HG03039 (cell line): ENCODE results near the gene NUP54.

Source experiments
- ATAC-seq: cut with Tn5 transposase; IDR thresholded peaks from one replicate; pipeline ENCODE4 v1.9.1; 2021; ENCODE audit warnings: mild to moderate bottlenecking, moderate library complexity; ENCODE audit not compliant: unreplicated experiment

The NUP54 gene, protein sequence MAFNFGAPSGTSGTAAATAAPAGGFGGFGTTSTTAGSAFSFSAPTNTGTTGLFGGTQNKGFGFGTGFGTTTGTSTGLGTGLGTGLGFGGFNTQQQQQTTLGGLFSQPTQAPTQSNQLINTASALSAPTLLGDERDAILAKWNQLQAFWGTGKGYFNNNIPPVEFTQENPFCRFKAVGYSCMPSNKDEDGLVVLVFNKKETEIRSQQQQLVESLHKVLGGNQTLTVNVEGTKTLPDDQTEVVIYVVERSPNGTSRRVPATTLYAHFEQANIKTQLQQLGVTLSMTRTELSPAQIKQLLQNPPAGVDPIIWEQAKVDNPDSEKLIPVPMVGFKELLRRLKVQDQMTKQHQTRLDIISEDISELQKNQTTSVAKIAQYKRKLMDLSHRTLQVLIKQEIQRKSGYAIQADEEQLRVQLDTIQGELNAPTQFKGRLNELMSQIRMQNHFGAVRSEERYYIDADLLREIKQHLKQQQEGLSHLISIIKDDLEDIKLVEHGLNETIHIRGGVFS

DNA sequence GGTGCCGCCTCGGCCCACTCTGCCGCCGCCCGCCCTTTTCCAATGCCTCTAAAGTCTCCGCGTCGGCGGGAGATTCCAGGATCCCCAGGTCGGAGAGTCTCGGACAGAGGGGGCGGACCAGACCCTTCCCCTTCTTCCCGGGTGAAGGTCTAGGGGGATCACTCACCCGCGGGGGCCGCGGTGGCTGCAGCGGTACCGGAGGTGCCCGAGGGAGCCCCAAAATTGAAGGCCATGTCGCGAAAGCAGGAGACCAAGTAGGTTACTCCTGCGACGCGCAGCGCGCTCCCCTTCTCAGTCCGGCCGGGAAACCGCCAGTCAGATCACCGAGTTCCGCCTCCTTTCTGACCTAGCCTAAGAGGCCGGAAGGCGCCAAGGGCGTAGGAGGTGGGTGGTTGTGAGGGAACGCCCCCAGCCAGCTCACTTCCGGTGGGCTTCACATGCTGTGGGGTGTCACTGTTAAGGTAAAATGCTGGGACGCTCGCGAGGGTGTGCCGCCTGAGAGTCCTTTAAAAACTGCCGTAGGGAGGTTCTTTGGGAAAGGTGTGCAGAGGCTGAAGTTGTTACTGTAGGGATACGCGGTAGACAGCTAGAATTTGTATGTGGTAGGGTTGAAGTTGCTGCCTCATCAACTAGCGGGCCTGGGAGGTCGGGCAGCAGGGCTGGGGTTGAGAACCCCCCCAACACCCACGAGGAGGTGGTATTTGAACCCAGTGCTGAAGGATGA lies at the start of gene NUP54:
Gene NUP54, minus strand, starts transcription at position 256 of the 724 bp plus-strand sequence. Its CDS starts 23 bp downstream, at position 233.
- peak; percentile 99 for ATAC-seq

DNA sequence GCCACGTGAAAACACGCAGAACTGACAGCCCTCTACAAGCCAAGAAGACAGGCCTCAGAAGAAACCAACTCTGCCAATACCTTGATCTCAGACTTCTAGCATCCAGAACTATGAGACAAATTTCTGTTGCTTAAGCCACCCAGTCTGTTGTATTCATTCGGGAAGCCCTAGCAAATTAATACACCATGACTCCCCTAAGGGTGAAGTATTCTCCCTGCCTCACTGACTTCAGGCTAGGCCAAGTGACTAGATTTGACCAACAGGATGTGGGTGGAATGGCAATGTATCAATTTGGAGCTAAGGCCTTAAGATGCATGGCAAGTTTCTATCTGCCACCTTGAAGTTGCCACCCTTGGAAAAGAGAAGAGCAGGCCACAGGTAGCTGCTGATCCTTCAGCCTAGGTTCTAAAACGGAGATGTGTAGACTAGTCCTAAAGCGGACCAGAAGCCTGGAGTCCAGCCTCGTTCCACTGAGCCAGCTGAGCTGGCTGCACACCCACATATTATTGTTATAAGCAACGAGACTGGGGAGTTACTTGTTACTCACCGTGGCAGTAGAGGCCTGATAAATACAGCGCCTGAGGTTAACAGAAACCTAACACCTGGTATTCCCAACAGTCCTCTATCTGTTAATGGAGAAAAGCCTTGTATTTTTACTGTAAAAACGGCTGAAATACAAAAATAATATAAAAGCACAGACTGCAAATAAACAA lies 49.0 kb upstream of the NUP54 start:
- no peak for ATAC-seq

DNA sequence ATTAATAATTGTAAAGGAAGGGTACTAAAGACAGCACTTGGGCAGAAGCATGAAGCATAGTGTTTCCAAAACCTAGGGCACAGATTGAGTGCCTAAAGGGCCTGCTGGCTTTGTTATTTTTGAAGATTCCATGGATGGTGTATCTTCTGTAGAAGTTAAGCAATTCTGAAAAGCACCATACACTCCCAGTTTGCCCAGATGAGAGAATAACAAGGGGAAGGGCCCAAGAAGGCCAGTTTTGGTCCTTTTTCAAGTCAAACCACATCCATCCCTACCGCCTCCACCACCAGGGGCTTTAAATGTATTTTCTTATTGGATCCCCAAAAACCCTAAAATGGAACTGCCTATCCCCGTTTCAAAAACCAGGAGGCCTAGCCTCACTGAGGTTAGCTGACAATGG lies 48.2 kb upstream of the NUP54 start:
- ATAC-seq: no peak

DNA sequence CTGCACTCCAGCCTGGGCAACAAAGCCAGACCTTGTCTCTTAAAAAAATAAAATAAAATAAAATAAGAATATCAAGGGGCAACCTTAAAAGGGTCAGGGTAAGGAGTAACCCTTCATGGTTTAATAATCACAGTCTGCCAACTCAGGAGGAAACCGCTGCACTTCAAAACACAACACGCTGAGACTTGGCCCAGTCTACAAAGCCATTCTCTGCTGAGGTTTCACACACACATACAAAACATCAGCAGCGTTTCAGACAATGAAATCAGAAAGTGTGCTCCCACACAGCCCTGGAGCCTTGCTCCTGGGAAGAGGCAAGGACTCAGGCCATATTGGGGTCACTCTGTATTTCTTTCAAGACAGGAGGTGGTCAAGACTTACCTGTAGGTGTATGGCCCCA lies 47.1 kb upstream of the NUP54 start:
- ATAC-seq: no peak

DNA sequence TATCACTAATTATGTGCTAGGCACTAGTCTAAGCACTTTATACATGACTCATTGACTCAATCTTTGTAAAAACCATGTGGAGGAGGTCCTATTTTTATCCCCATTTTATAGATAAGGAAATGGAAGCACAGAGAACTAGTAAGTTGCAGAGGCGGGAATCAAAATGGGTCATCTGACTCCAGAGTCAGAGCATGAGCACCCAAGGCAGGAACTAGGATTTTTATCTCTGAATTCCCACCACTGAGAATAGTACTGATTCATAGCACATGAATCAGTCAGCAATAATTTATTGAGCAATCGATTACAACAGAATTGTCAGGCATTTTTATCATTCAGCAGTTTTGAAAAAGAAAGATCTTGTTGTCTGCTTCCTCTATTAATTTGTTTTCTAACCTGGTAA lies 46.1 kb upstream of the NUP54 start:
- no peak for ATAC-seq

DNA sequence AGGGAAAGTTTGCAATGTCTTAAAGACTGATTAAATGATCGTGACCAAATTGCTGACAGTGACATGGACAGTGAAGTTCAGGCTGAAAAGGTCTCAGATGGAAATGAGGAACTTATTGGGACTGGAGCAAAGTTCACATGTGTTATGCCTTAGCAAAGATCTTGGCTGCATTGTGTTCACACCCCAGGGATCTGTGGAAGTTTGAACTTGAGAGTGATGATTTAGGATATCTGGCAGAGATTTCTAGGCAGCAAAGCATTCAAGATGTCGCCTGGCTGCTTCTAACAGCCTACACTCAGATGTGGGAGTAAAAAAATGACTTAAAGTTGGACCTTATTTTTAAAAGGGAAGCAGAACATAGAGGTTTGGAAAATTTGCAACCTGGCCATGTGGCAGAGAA lies 44.0 kb upstream of the NUP54 start:
- no peak for ATAC-seq

DNA sequence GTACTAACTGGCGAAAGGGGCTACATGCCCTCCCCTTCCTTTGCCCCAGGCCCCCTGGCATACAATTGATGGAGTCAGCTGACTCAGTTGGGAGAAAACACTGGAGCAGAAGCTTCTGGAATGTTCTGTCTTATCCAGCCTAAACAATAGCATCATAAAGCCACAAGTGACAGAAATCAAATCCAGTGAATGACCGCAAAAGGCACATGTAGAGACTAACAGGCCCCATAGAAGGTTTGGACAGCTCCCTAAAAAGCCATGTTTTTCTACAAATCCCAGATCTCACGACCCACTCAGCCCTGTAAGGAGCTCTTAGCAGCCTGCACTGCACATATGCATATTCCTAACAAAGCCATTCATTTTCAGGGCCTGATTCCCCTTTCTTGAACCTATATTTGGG lies 40.4 kb upstream of the NUP54 start:
- ATAC-seq: no peak

DNA sequence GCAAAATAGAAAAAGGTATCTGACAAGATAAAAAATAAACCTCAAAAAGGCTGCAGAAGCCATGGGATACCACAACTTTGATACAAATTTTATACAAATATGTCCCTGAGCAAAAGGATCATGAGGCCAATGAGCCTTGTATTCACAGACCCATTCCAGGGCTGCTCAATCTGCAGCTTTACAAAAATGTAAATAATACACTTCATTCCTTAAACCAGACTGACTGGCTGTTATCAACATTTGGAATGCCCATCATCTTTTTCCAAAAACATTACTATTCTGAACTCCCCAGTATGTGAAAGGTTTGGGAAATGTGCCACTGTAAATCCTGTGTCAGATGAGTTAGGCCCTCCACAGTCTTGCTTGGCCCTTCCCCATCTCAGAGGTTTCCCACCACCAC lies 40.0 kb upstream of the NUP54 start:
- no peak for ATAC-seq

DNA sequence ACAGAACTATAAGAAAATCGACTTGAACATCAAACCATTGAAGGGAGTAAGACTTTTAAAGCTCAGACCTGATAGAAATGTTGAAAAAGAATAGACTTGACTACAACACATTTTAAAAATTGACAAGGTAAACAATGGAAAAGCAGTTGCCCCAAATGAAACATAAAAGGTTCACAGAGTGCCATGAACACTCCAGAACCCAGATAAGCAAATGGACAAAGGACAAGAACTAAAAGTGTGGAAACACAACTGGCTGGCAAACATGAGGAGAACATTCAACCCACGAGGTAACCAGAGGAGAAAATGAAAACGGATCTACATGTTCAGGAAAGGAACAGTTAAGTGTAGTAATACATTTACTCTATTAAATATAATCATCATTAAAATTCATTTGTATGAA lies 39.0 kb upstream of the NUP54 start:
- ATAC-seq: no peak

DNA sequence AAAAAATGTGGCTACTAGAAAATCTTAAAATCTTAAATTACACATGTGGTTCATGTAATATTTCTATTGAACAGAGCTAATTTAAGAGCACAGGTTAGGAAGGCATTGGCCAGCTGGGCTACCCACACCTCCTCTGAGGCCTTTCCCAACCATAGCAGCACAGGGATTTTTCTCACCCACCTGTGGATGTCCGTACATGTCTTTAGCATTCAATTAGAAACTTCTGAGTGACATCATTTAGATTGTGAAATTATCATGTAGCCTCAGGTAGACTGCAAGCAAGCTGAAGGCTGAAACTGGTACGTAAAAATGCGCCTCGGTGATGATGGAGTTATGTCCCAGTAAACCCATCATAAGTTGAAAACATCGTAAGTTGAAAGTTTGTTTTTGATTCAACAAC lies 34.3 kb upstream of the NUP54 start:
- no peak for ATAC-seq

DNA sequence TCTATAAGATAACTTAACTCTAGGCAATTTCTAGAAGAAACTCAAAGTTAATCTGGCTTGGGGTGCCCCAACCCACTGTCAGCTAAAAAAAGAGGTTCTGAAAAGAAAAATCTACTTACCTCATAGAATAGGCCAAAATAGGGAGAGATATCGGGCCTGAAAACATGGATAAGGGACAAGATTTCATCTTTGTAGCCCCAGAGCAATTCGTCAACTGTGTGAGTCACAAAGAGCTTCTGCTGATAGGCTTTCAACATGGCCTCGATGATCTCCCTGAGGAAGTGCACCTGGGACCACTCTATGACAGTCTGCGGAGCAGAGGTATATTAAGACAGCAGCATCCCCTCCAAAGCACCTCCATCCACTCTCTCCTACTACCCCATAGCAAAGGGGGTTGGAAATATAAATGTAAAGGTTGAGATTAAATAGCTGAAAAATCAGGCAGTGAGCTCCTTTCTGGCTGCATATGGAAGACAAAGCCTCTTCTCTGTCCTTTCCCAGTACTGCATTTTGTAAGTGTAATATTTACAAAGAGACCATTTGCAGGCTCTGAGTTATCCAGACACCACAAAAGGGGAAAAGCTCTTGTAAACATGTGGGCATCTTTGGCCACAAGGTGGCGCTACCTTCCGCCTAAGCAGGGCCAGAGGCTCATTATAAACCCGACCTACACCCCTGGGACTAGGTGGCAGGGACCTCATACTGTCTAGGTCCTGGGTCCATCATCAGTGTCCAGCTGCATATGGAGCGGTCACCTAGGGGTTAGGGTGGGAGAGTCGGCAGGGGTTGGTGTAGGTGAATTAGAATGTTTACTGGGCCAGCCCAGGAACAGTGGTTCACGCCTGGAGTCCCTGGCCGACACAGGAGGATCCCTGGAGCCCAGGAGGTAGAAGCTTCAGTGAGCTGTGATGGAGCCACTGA lies 31.5 kb upstream of the NUP54 start:
- peak; percentile 64 for ATAC-seq

DNA sequence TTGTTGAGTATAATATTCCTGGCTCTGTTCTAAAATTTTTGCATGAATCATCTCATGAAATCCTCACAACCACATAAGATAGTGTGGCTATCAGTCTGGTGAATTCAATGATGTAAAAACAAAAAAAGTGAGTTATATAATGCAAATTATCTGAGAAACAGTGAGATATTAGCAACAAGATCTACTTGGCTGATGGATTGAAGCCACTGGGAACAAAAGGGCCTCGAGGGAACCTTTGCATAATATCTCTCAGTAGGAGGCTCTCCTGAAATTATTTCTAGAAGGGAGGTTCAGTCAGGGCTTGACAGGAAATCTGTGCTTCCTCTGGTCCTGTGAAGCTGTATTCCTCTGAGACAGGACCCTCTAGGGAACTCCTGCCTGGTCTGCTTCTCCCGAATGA lies 30.1 kb upstream of the NUP54 start:
- ATAC-seq: no peak

DNA sequence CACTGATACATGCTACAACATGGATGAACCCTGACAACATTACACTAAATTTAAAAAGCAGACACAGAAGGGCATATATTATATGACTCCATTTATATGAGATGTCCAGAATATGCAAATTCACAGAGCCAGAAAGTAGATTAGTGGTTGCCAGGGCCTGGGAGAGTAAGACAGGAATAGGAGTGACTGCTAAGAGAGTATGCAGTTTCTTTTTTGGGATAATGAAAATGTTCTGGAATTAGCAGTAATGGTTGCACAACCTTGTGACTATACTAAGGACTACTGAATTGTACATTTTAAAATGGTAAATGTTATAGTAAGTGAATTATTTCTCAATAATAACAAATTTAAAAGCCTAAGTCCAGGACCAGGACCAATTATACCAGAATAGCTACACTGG lies 29.5 kb upstream of the NUP54 start:
- no peak for ATAC-seq

DNA sequence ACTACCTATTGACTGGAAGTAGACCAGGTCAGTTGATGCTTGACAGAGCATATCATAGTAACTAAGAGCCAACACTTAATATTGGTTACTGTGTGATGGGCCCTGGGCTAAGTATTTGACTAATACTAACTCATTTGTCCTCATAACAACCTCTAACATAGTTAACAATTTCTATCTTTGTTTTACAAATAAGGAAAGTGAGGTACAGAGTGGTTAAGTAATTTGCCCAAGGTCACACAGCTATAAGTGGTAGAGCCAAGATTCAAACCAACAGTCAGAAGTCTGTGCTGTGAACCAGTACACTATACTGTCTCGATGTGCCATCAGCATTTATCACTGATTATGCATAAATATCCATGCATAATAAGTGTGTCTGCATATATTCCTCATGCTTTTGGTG lies 27.1 kb upstream of the NUP54 start:
- ATAC-seq: no peak

DNA sequence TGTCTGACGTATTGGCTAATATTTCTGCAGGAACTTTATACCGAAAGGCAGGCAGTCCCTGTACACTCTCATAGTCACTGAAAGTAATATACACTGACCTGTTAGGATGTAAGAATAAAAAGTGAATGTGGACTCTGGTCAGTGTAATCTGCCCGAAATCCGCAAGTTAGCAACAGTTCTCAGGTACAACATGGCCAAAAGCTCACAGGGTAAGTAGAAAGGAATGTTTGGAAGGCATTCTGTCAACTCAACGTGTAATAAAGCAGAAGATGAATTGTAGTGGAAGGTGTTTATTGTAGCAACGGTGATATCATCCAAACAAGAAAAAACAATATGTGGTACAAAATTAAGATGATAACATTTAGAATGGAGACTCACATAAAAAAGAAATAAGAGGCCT lies 26.0 kb upstream of the NUP54 start:
- ATAC-seq: no peak

DNA sequence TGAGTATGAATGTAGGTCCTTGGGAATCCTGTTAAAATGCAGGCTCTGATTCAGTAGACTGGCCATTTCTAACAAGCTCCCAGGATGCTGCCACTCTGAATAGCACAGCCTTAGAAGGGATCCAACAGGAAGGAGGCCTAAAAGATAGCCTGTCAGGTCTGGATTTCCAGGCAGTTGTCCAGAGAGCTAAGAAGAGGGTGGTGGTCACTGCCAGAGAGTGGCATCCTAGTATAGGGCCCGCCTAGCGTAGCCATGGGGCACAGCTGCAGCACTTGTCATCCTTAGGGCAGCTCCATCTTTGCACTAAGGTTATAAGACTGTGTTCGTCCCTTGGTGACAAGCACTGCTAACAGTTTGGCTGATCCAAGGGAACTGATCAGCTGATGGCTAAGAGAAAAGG lies 20.5 kb upstream of the NUP54 start:
- no peak for ATAC-seq

DNA sequence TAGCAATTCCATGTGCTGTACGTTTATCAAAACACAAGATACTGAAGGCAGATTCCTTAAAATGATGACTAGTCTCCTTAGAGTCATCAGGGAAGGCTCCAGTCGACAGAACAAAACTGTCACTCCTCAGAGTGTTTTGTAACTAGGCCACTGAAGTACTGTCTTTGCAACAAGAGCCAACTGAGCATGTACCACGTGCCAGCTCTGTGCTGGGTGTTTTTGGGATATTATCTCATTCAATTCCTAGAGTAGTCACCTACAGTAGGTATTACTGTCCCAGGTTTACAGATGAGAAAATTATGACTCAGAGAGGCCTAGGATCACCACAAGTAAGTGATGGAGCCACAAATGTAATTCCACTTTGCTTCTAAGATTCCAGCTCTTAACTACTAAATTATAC lies 18.3 kb upstream of the NUP54 start:
- no peak for ATAC-seq

DNA sequence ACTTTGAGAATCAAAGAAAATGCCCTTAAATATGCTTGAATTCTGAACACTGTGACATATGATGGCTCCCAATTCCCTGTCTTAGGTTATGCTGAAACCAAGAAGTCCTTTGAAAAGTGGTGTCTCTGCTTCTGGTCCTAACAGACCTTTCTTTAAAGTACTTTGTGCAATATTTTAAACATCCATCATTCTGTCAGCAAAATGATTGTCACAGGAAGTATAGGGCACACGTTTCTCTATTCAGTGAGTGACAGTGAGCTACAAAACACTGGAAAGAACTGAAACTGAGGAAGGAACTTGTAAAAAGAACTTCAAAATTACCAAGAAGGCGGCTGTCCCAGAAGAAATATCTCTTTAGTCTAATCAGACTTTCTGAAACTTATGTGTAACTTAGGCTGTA lies 12.2 kb upstream of the NUP54 start:
- no peak for ATAC-seq

DNA sequence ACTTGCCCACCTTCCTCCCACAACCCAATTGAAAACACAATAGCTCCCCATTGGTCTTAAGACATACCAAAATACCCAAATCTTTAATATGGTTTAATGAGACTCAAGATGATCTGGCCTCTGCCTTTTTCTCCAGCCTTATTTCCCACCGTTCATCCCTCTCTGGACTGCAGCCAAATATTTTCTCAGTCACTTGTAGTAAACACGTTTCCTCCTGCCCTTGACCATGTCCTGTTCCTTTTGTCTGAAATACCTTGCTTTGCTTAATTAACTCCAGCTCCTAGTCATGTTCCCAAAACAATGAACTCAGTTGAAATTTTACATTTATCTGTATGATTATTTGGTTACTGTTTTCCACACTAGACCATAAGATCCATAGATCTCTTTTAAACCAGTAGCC lies 8.4 kb upstream of the NUP54 start:
- ATAC-seq: no peak

DNA sequence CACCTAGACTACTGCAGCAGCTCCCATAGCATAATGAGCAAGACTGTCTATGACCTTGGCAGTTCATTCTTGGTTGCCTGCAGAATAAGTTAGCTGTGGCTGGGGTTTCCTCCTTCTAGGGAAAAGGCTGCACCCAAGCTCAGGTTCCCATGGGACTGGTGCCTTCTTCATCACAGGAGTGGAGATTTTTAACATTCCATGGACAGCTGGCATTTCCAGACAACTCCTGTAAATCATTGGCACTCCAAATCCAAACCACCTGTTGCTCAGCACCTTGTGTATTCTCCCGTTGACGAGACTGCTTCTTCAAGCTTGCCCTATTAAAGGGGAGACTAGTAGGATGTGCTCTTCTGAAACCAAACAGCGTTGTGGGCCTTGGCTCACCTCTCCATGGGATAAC lies 7.8 kb upstream of the NUP54 start:
- no peak for ATAC-seq

DNA sequence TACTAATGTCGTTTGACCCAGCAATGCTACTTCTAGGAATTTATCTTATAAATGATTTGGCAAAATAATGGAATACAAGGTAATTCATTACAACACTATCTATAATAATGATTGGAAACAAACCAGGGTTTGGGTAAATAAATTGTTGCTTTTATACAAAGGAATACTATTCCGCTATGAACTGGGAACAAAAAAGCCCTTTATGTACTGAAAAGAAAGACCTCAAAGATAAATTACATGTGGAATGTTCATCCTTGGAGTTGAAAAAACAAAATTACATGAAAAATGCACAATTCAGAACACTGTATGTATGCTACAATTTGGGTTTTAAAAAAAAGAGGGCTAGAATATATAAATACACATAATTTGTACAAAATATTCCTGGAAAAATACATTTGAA lies 5.2 kb upstream of the NUP54 start:
- no peak for ATAC-seq
